Ishikawa (cell line): ENCODE data around the gene PPP1R13L.

ENCODE experiments used
- CEBPB ChIP-seq: IDR thresholded peaks from 2 replicates; pipeline ENCODE4 v1.6.1; 2012
- CREB1 ChIP-seq: IDR thresholded peaks from 2 replicates; pipeline ENCODE4 v1.6.1; 2012; ENCODE audit warnings: low read depth
- EGR1 ChIP-seq: IDR thresholded peaks from 2 replicates; pipeline ENCODE4 v1.6.1; 2012
- EP300 ChIP-seq: IDR thresholded peaks from 2 replicates; pipeline ENCODE4 v1.6.1; 2012; ENCODE audit warnings: borderline replicate concordance
- FOXM1 ChIP-seq: IDR thresholded peaks from 2 replicates; pipeline ENCODE4 v1.6.1; 2012; ENCODE audit warnings: low read depth, borderline replicate concordance
- RAD21 ChIP-seq: IDR thresholded peaks from 2 replicates; pipeline ENCODE4 v1.6.1; 2012; ENCODE audit warnings: low read depth
- REST ChIP-seq: IDR thresholded peaks from 2 replicates; pipeline ENCODE4 v1.6.1; 2012; ENCODE audit warnings: low read depth, mild to moderate bottlenecking
- TAF1 ChIP-seq: IDR thresholded peaks from 2 replicates; pipeline ENCODE4 v1.6.1; 2012; ENCODE audit warnings: low read depth, mild to moderate bottlenecking
- TCF12 ChIP-seq: IDR thresholded peaks from 2 replicates; pipeline ENCODE4 v1.6.1; 2012; ENCODE audit warnings: low read depth
- TEAD4 ChIP-seq: IDR thresholded peaks from 2 replicates; pipeline ENCODE4 v1.6.1; 2012
- USF1 ChIP-seq: IDR thresholded peaks from 2 replicates; pipeline ENCODE4 v1.6.1; 2012
- YY1 ChIP-seq: IDR thresholded peaks from 2 replicates; pipeline ENCODE4 v1.6.1; 2012; ENCODE audit warnings: low read depth
- ZBTB7A ChIP-seq: IDR thresholded peaks from 2 replicates; pipeline ENCODE4 v1.6.1; 2012; ENCODE audit warnings: low read depth
- TF ChIP-seq, protein P1 (sequence below): IDR thresholded peaks from 2 replicates; pipeline ENCODE4 v1.6.1; 2012

DNA sequence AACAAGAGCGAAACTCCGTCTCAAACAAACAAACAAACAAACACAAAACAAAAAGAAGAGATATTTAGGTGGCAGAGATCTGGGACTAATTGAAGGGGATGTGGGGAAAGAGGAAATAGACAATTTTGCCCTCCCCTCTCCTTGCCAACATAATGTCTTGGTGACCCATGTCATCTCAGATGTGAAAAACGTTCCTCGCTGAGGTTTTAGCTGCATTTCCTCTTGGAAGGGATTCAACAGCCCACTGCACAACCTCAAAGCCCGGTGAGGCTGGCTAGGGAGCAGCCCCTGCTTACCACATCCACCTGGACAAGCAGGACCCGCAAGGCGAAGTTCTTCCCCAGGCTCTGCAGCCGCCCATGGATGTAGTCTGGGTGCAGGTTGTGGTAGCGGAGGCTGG, 13.9 kb upstream of the PPP1R13L start:
- no peak for TF ChIP-seq CEBPB
- TF ChIP-seq EP300 = no peak
- TF ChIP-seq, protein P1, sequence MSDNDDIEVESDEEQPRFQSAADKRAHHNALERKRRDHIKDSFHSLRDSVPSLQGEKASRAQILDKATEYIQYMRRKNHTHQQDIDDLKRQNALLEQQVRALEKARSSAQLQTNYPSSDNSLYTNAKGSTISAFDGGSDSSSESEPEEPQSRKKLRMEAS = no peak
- no peak for TF ChIP-seq TEAD4
- TF ChIP-seq TAF1 = no peak
- no peak for TF ChIP-seq TCF12
- no peak for TF ChIP-seq YY1
- no peak for TF ChIP-seq USF1
- no peak for TF ChIP-seq ZBTB7A
- TF ChIP-seq FOXM1 = no peak
- no peak for TF ChIP-seq EGR1
- TF ChIP-seq REST = no peak
- no peak for TF ChIP-seq CREB1
- TF ChIP-seq RAD21 = no peak
